ENCODE data around the gene LRRC70.
"Not testable (repeated sequence)": the region's sequence is repeated elsewhere in the genome, so short reads cannot be mapped to it uniquely, and the experiment has no call there.

The LRRC70 gene

GRCh38 chr5:62608529-62609511 lies 30.2 kb downstream of the LRRC70 start:
- DNase-seq = no peak

- no peak for DNase-seq
These were observed 35.7 kb downstream of the LRRC70 start for GRCh38 chr5:62614355-62614754.

GRCh38 chr5:62616615-62617277 lies 38.1 kb downstream of the LRRC70 start:
- DNase-seq = no peak

DNA sequence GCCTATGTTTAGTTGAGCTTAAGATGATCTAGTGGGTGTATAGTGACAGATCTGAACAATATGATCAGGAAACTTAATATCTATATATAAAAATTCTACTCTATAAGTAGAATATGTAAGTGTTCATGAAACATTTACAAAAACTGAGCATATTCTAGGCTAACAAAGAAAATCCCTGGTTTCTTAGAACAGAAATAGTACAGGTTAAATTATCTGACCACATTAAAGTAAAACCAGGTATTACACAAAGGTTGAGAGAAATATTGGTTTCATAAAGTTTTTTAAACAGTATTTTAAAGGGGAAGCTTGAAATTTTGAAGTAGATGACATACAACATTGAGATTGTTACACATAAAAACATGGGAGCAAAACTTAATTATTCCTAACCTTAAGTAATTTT lies 39.3 kb downstream of the LRRC70 start:
- no peak for DNase-seq

DNA sequence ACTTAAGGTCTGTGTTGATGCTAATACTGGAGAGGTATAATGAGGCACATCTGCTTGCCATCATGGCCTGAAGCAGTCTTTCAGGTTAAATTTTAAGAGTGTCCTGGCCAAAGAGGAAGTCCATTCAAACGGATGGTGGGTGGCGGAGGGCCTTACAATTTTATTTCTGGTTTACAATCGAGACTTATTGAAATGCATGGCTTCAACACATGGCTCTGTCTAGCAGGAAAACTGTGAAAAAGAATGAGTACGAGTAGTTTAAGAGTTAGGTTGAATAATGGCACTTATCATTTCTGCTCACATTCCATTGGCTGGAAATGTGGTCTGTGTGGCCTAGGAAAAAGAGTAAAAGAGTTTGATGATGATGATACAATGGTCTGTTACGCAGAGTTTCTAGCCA lies 42.1 kb downstream of the LRRC70 start:
- no peak for DNase-seq

DNA sequence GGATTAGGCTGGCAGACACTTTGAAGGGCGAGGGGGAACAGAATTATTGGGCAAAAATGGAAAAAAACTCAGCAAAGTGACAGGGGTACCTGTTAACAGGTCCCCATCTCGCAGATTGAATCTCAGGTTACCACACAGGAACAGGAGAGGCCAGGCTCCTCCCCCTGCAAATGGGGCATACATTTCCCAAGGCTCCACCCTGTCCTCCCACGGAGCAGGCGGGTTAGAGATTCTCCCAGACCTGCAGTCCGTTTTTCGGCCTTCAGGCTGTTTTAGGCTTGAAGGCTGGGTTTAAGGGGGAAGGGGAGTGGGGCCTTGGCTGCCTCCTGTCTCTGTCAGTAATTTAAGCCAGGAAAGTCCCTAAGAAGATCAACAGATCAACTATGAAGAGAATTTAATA lies 42.7 kb downstream of the LRRC70 start:
- no peak for DNase-seq

DNA sequence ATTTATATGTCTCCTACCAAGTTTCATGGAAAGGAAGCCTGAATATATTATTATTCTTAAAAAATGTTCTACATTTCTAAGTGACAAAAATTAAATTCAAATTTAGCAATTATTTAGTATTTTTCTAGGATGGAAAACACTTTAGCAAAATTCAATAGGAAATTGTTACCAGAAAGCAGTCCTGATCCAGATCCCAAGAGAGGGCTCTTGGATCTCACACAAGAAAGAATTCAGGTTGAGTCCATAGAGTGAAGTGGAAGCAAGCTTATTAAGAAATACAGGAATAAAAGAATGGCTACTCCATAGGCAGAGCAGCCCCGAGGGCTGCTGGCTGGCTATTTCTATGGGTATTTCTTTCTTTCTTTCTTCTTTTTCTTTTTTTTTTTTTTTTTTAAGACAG lies 44.7 kb downstream of the LRRC70 start:
- no peak for DNase-seq

- not testable (repeated sequence) for DNase-seq
These were observed 45.8 kb downstream of the LRRC70 start for GRCh38 chr5:62624436-62624835.

- DNase-seq = no peak
These were observed 47.9 kb downstream of the LRRC70 start for GRCh38 chr5:62626534-62626933.

GRCh38 chr5:62627121-62627520 lies 48.5 kb downstream of the LRRC70 start:
- DNase-seq = no peak

- no peak for DNase-seq
These were observed 49.3 kb downstream of the LRRC70 start for GRCh38 chr5:62627901-62628300.
